ENCODE measurements around the gene PNPLA8. TPM values are rescaled to one million over a fixed set of nuclear protein-coding genes. Genes with fewer than 3 reads are reported as not detected.

Gene PNPLA8
- 12.9 to 24.9 TPM (median 13.8 TPM) in 5 replicates for total RNA-seq (2022; extraction: Qiagen RNA extraction; ENCODE audit: low read depth)

GRCh38 chr7:108525985-108526767 is at the start of gene PNPLA8:
TSS of gene PNPLA8 (minus strand) at chr7:108526135. CDS start at chr7:108515491, 10,644 bp downstream.

DNA sequence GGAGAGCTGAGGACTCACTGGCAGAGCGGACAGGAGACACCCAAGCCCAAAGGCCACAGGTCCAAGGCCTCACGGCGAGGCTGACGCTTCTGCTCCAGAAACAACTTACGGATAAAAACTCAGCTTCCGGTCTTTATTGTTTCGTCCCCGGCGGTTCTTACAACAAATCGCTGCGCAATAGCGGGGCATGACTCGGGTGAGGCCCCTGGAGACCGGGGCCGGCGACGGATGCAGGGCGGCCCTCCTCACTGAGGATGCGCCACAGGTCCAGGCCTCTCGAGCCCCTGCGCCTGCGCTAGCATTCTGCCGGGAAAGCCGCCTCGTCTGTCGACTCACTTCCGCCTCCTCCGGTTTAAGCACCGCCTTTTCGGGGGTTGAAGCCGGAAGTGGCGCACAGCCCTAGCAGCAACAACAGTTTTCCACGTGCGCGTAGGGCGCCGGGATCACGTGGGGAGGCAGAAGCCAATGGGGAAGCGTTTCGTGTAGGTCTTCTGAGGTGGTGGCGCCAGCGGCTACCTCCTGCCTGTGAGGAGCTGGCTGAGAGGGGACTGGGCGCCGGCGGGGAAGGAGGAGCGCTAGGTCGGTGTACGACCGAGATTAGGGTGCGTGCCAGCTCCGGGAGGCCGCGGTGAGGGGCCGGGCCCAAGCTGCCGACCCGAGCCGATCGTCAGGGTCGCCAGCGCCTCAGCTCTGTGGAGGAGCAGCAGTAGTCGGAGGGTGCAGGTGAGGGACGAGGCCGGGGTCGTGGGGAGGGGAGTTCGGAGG is 43.6 kb upstream of the PNPLA8 start, which contains the start of the genes DNAJB9 and THAP5:
Gene DNAJB9 (plus strand): TSS at position 494 of the 765 bp plus-strand sequence. CDS start 1,853 bp downstream, outside the sequence.
Gene THAP5 (minus strand): TSS at position 326 of the 765 bp plus-strand sequence. CDS start 137 bp downstream, at position 189.

DNA sequence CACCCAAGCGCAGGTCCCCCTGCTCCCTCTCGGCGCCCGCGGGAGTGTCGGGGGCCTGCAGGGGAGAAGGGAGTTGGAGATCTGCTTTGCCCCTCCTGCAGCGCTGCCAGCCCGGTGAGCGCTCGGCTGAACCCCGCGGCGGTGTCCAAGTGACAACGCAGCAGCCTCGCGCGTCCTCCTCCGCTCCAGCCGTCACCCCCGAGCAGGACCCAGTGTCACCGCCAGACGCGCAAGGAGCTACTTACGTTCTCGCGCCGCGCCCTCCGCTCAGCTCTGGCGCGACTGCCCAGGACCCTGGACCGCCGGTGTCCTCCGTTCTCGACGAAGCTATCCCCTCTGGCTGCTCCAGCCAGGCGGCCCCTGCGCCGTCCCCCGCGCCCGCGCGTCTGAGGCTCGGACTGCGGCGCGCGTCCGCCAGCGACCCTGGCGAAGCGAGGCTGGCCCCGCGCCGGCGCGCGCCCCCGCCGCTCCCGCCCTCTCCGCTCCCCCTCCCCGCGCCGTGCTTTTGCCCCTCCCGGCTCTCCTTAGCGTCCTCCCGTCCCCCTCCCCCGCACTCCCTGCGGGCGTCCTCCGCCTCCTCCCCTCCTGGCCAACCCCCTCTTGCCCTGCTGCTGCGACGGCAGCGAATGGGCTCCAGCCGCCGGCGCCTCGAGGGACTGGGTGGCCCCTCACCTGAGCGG is 69.8 kb downstream of the PNPLA8 start, which contains the start of gene NRCAM:
Gene NRCAM (minus strand): TSS at position 439 of the 680 bp plus-strand sequence. CDS start 216,372 bp downstream, outside the sequence.

Other genes starting within 250 kb of the PNPLA8 start
- 73.7 to 93.0 TPM (median 79.0 TPM) in 5 replicates for gene NRCAM, start 69.7 kb downstream of the PNPLA8 start, total RNA-seq (2022; extraction: Qiagen RNA extraction; ENCODE audit: low read depth)
- gene THAP5, start 43.6 kb upstream of the PNPLA8 start, total RNA-seq (2022; extraction: Qiagen RNA extraction; ENCODE audit: low read depth) = 14.2 to 25.1 TPM (median 16.6 TPM) in 5 replicates
- gene DNAJB9, start 43.7 kb upstream of the PNPLA8 start, total RNA-seq (2022; extraction: Qiagen RNA extraction; ENCODE audit: low read depth) = 13.5 to 18.8 TPM (median 13.7 TPM) in 5 replicates